HG03442 (cell line): Measurements from ENCODE around the gene MATN1.

Experiments
- ATAC-seq: cut with Tn5 transposase; IDR thresholded peaks from one replicate; pipeline ENCODE4 v1.9.1; 2021; ENCODE audit warnings: mild to moderate bottlenecking, moderate library complexity; ENCODE audit not compliant: unreplicated experiment

Gene MATN1

DNA sequence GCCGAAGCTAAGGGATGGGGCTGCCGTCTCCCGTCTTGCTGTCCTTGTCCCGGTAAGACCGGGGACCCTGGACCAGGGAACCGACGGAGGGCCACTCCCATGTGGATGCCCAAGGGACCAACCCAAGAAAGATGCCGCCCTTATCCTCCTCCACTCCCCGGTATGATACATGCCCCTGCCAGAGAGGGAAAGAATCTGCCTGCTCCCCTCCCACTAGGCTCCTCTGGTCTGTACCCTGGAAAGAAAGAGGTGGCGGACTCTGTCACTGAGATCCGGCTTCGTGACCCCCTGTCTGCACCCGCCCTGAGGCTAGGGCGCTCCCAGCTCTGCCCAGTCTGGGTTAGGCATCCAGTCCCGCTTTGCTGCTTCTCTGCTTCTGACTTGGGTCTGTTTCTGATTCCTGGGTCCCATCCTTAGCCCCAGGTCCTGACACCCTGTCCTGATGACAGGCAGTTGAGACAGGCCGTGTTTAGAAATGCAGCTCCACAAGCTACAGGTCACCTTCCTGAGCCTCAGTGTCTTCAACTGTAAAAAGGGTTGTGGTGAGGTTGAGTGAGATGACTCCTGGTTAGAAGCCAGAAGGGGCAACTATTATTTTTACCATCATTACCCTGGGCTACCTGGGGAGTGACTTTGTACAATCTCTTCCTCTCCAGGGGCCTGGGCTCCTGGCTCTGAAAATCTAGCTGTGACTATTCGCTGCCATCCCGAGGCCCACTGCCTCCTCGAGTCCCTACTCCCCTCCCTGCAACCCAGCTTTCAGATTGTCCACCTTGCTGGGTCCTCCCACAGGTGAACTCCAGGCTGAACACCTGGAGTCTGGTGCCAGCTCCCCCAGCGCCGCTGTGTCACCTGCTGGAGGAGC is 3.7 kb downstream of the MATN1 start:
- no peak for ATAC-seq

DNA sequence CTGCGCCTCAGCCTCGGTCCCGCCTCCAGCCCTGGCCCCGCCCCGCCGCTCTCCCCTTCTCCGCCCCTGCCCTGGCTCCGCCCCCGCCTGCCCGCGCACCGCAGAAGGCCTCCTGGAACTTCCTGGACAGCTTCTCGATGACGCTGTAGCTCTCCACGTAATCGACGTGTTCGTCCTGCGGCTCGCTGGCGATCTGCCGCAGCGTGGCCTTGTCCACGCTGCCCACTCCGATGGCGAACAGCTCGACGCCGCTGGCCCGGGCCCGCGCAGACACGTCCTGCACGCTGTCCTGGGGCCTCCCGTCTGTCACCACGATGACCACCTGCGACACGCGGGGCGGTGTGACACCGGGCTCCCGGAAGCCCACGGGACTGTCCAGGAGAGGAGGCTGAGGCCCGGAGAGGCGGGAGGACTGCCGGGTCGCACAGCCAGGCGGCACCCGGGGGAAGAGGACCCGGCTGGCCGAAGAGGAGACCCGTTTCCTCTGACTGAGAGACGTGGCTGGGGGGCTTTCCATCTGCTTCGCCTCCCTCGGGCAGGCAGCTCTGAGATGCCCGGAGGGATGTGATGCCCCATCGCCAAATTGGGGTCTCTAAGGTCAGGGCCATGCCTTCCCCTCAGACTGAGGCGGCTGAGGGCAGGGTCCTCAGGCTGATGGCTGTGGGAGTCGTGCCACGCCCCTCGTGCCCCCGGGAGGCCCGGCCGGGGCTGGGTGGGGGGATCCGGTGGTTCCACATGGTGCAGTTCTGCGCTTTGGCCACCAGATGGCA is 4.6 kb downstream of the MATN1 start:
- ATAC-seq: peak; percentile 40

- peak; percentile 81 for ATAC-seq
Measured at GRCh38 chr1:30718091-30718635, 5.2 kb downstream of the MATN1 start.

GRCh38 chr1:30716646-30717045 is 6.7 kb downstream of the MATN1 start:
- ATAC-seq: no peak

GRCh38 chr1:30715886-30716285 is 7.5 kb downstream of the MATN1 start:
- ATAC-seq: no peak

DNA sequence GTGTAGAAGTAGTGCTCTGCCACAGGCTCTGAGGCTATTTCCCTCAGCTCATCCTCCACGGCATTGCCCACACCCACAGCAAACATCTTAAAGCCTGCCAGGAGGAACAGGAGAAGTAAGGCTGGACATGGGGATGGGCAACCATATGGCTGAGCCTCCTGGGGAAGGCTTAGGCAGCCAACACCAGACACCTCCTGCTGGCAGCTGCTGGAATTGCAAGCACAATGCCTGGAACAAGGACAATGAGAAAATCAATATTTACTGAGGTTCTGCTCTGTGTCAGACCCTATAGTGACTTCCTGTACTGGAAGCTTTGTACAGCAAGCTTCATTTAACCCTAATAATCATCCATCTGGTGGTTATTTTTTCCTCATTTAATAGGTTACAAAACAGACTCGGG is 8.2 kb downstream of the MATN1 start:
- no peak for ATAC-seq

- ATAC-seq: no peak
Measured at GRCh38 chr1:30714536-30715090, 8.8 kb downstream of the MATN1 start.

DNA sequence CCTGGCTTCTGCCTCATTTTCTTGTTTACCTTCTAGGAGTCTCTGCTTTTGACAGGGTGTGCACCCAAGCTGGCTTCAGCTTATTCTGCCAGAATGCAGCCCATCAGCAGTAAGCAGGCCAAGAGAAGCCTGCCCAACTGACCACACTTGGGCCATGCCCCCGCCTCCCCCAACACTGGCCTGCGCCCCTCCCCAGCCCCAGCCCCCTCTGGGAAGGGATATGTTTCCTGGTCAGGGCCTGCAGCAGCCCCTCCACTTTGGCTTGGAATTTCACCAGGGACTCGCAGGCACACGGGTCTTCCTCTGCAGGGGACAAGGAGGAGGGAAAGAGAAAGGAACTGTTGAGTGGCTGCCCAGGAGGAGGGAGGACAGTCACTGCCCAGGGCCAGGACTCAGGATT is 9.4 kb downstream of the MATN1 start:
- no peak for ATAC-seq

DNA sequence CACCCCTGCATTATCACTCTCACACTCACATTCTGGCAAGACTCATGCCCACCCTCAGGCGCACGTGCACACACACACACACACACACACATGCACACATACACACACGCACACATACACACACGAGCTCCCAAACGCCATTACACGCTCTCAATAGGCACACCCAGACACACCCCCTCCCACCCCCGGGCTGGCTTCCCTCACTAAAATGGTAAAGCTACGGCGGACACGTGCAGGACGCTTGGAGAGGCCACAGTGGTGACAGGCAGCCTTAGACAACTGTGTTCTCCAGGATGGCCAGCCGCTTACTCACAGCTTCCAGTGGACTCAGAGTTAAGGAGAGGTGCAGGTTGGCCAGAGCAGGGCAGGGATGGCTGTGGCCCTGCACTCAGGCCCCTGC is 10.1 kb downstream of the MATN1 start:
- no peak for ATAC-seq

GRCh38 chr1:30712583-30712982 is 10.8 kb downstream of the MATN1 start:
- no peak for ATAC-seq

DNA sequence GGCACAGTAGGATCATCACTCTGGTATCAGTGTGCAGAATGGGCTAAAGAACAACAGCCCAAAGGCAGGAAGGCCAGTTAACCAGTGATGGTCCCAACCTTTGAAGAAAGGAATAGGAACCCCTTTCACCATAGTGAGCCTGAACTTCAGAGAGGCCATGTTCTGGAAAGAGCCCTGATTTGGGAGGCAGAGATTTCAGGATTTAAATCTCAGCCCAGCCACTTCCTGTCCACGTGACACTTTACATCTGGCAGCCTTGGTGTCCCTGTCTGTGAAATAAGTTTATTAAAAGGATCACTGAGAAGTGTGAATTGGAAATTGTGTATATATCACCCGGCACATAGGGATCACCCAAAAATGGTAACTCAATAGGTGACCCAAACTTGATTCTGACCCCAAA is 13.0 kb downstream of the MATN1 start:
- no peak for ATAC-seq

DNA sequence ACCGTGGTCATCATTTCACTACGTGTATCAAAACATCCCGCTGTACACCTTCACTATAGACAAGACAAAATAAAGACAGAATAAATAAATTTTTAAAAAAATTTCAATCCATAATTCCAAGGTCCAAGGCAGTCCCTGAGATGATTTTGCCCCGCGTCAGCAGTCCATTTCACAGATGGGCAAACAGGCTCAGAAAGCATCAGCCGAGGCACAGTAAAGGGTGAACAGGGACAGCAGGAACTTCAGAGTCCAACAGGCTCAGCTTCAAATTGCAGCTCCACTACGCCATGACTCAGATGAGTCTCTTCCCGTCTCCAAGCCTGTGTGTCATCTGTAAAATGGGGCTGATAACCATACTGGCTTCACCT is 15.0 kb downstream of the MATN1 start:
- ATAC-seq: no peak

GRCh38 chr1:30707412-30708360 is 15.7 kb downstream of the MATN1 start:
- no peak for ATAC-seq

GRCh38 chr1:30706528-30706927 is 16.9 kb downstream of the MATN1 start:
- no peak for ATAC-seq

GRCh38 chr1:30705698-30706097 is 17.7 kb downstream of the MATN1 start:
- no peak for ATAC-seq

DNA sequence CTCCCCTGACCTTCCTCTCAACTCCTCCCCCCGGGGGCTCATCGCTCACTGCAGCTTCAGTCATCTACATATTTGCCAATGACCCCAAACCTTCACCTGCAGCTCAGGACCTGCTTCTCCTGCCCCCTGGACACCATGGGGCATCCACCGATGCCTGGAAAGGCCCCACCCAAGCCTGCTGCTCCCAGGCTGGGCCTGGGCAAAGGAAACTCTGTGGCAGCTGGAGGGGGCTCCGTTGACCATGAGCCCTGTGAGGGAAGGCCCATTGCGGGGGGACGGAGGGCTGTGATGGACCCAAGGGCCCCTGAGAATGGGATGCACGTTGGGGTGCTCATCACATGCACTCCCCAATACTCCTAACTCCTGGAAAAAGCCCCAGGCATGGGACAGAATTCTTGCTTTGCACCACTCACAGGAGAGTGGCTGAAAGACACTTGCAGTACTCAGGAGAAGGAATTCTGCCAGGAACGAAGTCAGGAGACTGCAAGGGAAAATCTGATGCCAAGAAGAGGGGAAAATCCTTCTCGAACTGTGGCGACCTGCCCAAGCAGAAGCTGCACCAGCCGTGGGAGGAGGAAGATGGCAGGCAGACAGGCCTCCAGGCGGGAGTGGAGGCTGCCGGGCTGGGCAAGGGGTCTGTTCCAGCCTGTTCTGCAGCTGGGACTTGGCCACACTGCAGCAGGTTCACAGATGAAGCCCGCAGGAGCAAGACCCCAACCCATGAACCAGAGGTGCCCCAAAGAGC is 18.4 kb downstream of the MATN1 start:
- no peak for ATAC-seq

GRCh38 chr1:30704271-30704670 is 19.1 kb downstream of the MATN1 start:
- ATAC-seq: no peak

DNA sequence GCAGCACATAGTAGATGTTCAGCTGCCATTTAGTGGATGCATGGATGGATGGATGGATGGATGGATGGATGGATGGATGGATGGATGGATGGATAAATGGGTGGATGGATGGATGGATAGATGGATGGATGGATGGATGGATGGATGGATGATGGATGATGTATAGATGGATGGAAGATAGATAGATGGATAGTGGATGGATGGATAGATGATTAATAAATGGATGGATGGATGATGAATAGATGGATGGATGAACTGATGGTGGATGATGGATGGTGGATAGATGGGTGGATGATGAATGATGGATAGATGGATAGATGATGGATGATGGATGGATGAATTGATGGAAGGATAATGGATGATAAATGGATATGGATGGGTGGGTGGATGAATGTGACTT is 20.6 kb downstream of the MATN1 start:
- no peak for ATAC-seq

- ATAC-seq: no peak
Measured at GRCh38 chr1:30701258-30701633, 22.1 kb downstream of the MATN1 start.
